ENCODE data around the gene NR3C1.

The NR3C1 gene

GRCh38 chr5:143398451-143399237 lies 4.8 kb downstream of the NR3C1 start:
- DNase-seq (ENCODE audit: low read depth, low spot score): no peak

- DNase-seq (ENCODE audit: low read depth, low spot score): no peak
These were observed 5.5 kb downstream of the NR3C1 start for GRCh38 chr5:143398053-143398355.

GRCh38 chr5:143397302-143398052 lies 6.0 kb downstream of the NR3C1 start:
- no peak for DNase-seq (ENCODE audit: low read depth, low spot score)

GRCh38 chr5:143396353-143396940 lies 7.0 kb downstream of the NR3C1 start:
- DNase-seq (ENCODE audit: low read depth, low spot score): no peak

- DNase-seq (ENCODE audit: low read depth, low spot score): no peak
These were observed 7.7 kb downstream of the NR3C1 start for GRCh38 chr5:143395638-143396352.

- no peak for DNase-seq (ENCODE audit: low read depth, low spot score)
These were observed 10.0 kb downstream of the NR3C1 start for GRCh38 chr5:143393524-143393923.

GRCh38 chr5:143390941-143391340 lies 12.5 kb downstream of the NR3C1 start:
- DNase-seq (ENCODE audit: low read depth, low spot score): no peak

- no peak for DNase-seq (ENCODE audit: low read depth, low spot score)
These were observed 13.2 kb downstream of the NR3C1 start for GRCh38 chr5:143390258-143390657.

GRCh38 chr5:143386725-143387124 lies 16.8 kb downstream of the NR3C1 start:
- no peak for DNase-seq (ENCODE audit: low read depth, low spot score)

GRCh38 chr5:143384865-143385657 lies 18.4 kb downstream of the NR3C1 start:
- no peak for DNase-seq (ENCODE audit: low read depth, low spot score)

GRCh38 chr5:143383988-143384387 lies 19.5 kb downstream of the NR3C1 start:
- DNase-seq (ENCODE audit: low read depth, low spot score): no peak

- no peak for DNase-seq (ENCODE audit: low read depth, low spot score)
These were observed 23.9 kb downstream of the NR3C1 start for GRCh38 chr5:143379606-143380005.

- no peak for DNase-seq (ENCODE audit: low read depth, low spot score)
These were observed 26.3 kb downstream of the NR3C1 start for GRCh38 chr5:143376911-143377813.

- DNase-seq (ENCODE audit: low read depth, low spot score): no peak
These were observed 27.2 kb downstream of the NR3C1 start for GRCh38 chr5:143376195-143376779.

- no peak for DNase-seq (ENCODE audit: low read depth, low spot score)
These were observed 28.8 kb downstream of the NR3C1 start for GRCh38 chr5:143374496-143375217.

GRCh38 chr5:143373076-143373475 lies 30.4 kb downstream of the NR3C1 start:
- no peak for DNase-seq (ENCODE audit: low read depth, low spot score)

- DNase-seq (ENCODE audit: low read depth, low spot score): no peak
These were observed 31.2 kb downstream of the NR3C1 start for GRCh38 chr5:143372187-143372829.

GRCh38 chr5:143370440-143370839 lies 33.0 kb downstream of the NR3C1 start:
- no peak for DNase-seq (ENCODE audit: low read depth, low spot score)

- DNase-seq (ENCODE audit: low read depth, low spot score): no peak
These were observed 39.4 kb downstream of the NR3C1 start for GRCh38 chr5:143364061-143364460.
